Suppressor macrophage (primary cell): ENCODE data around the gene SMIM43.
A peak's percentile ranks its signal among the peaks of the same experiment; 100 is the strongest.

Source experiments
- DNase-seq, 4 experiments: peaks; one replicate each; pipeline ENCODE4 v3.0.0-alpha.2; 2020 to 2022
- total RNA-seq, 17 experiments: gene quantifications; one replicate each; lab custom pipeline; 2026; ENCODE audit warnings: mixed read lengths in 6 of 17, inconsistent platforms in 3 of 17; lab: John Stamatoyannopoulos, UW

Gene SMIM43
- 0 to 1.7 (median 0) reads per million in 17 experiments for total RNA-seq

DNA sequence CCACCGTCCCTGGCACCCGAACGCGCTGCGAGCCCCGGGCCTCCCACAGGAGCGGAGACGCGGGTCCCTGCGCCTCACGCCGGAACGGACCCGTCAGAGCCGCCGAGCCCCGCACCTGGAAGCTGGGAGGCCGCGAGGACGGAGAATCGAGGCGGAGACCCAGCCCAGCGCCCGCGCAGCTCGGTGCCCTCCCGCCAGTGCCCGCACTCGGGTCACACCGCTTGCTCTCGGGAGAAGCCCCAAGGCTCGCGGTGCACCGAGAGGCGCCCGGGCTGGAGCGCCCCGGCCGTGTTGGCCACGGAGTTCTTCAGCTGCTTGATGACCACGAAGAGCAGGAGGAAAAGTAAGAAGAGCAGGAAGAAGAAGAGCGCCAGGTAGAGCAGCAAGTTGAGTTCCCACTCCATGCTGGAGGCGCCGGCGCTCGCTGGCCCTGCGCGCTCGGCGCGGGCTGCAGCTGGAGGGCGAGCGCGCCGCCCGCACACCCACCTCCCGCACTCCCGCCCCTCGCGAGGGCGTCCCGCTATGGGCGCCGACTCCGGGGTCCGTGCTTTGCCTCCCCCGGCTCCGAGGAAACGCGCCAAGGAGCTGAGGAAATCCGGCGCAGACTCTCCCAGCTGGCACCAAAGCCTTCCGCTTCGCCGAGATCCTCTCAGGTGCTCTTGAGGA is at the start of gene SMIM43:
SMIM43 (minus strand) TSS at position 463 of the 666 bp plus-strand sequence; CDS start at position 404, 59 bp downstream.
- DNase-seq: peak in 1 of 4 experiments; percentile 6

DNA sequence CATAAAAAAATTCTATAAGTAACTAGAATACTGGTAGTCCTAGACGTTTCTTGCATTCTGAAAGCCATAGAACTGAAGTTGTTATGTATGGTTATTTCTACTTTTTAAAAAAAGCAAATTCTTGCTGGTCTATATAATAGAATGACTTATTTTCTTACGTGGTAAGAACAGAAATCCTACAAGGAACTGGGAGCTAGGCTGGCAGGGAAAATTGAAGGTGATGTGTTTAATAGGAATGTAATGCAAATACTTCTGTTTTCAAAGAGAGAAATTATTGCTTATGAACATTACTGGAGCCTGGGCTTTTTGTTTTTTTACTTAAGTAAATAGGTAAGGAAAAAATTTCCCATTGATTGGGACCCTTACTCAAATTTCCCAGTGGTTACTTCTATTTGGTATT is 49.8 kb upstream of the SMIM43 start:
- no peak for DNase-seq

GRCh38 chr4:121811122-121811521 is 46.2 kb upstream of the SMIM43 start:
- no peak for DNase-seq

DNA sequence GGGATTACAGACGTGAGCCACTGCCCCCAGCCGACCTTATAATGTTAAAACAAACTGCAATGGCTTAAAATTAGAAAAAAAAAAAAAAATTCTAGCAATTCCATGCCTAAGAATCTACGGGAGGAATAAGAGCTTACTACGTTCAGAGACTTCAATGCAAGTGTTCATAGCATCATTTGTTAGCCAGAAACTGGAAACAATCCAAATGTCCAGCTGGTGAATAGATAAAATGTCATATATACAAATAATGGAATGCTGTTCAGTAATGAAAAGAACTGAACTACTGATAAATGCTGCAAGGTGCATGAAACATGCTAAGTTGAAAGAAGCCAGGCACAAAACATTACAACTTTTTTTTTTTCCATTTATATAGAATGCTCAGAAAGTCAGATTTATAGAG is 41.4 kb upstream of the SMIM43 start:
- no peak for DNase-seq

- DNase-seq: no peak
Observed at GRCh38 chr4:121801715-121802075, 36.7 kb upstream of the SMIM43 start.

DNA sequence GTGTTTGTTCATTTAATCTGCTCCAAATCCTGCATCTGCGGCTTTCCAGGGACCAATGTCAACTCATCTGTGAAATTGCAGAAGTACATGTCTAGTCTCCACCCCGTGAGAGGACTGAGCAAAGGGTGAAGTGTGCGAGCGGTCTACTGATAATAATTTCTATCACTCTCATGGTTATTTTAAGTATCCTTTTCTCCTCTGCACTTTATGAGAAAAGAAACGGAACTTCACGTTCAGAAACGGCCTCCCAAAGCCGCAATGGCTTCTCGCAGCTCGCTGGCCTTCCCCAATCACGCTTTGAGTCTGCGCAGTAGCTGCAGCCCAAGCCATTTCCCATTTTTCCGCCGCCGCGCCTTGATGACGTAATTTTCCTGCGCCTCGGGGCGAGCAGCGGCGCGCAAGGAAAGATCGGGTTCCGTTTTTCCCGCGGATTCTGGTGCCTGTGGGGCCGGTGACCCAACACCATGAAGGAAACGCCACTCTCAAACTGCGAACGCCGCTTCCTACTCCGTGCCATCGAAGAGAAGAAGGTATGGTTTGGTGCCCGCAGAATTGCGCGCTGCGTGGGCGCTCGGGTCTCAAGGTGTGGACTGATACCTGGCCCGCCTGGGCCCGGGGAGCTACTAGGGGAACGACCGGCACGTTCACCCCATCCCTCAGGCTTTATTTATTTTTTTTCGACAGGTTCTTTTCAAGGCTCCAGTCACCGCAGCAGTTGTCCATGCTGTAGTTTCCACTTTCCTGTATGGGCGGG is 36.2 kb upstream of the SMIM43 start, which contains the start of gene EXOSC9:
EXOSC9 (plus strand) TSS at position 363 of the 754 bp plus-strand sequence; CDS start at position 465, 102 bp downstream.
- peak; percentile 97 to 98 (median 98) for DNase-seq

DNA sequence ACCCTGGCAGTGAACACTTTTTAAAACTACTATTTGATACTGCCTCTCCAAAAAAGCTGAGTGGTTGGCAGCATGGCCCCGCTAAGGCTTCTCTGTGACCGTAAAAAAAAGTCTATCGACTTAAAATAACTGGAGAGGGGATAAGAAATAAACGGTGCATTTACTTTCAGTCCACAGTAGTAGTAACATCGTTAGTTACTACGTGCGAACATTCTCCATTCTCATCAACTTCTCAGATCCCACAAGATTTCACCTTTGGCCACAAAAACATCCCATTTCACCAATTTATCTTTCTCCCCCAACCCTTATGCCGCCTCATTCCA is 35.6 kb upstream of the SMIM43 start:
- peak in 1 of 4 experiments; percentile 3 for DNase-seq

GRCh38 chr4:121799867-121800501 is 35.0 kb upstream of the SMIM43 start:
- no peak for DNase-seq

DNA sequence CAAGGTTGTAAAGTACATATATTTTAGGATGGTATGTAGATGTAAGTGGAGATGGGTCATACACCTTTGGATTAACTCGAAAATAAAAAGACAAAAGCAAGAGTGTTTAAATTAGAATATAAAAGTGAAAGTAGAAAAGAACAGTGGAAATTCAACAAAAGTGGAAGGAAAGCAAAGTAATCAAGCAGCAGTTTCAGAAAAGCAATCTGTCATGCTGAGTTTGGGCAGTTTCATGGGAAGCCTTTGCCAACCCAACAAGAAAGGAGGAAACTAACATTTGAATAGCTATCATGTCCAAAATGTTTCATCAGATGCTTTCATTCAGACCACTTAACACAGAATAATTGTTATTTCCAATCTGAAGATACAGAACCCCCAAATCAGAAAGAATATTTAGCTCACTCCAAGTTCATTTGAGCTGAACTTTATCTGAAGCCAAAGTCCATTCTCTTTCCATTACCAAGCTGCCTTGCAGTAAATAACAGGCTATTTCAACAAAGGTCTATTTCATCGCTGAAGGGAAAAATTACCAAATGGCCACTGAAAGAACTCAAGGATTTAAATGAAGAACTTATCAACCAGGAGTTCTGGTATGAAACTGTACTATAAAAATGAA is 34.4 kb upstream of the SMIM43 start:
- DNase-seq: peak; percentile 2 to 17 (median 15)

DNA sequence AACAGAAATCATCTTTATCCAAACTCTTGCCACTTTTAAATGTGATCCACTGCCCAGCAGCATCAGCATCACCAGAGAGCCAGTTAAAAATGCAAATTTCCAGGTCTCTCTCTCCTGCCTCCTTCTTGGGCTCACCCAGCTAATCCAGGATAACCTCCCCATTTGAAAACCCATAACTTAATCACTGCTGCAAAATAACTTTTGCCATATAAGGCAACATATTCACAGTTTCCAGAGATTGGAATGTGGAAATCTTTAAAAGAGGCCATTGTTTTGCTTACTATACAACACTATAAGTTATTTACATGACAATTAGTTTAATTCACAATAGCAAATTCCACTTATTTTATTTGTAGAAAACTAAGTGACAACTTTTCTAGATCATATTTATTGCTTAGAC is 31.3 kb upstream of the SMIM43 start:
- DNase-seq: no peak

GRCh38 chr4:121794505-121795188 is 29.7 kb upstream of the SMIM43 start:
- no peak for DNase-seq

DNA sequence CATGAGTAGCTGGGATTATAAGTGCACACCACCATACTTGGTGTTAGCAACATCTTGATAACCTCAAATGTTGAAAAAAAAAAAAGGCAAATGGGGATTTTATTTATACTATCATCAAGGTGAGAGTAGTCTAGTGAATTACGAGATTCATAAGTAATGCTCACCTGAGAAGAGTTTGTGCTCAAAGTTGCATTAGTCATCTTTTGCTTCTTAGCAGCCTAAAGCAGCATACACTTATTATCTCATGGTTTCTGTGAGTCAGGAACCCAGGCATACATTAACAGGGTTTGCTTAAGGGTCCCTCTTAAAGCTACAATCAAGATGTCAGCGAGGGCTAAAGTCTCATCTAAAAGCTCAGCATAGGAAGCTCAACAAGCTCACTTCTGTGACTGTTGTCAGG is 28.0 kb upstream of the SMIM43 start:
- no peak for DNase-seq

GRCh38 chr4:121791481-121791880 is 26.5 kb upstream of the SMIM43 start:
- DNase-seq: no peak

DNA sequence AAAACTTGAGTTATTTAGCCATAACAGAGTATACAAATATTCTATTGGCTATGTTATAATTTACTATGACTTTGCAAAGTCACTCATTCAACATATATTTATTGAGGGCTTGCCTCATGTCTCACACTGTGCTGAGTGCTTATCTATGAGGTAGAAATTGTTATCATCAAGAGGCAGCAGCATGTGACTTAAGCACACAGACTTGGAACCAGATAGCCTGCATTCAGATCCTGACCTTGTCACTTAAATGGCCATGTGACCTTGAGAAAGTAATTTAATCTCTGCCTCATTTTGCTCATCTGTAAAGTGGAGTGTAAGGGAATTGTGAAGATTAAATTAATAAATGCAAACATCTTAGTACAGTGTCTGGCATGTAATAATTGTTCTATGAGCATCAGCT is 26.0 kb upstream of the SMIM43 start:
- no peak for DNase-seq

DNA sequence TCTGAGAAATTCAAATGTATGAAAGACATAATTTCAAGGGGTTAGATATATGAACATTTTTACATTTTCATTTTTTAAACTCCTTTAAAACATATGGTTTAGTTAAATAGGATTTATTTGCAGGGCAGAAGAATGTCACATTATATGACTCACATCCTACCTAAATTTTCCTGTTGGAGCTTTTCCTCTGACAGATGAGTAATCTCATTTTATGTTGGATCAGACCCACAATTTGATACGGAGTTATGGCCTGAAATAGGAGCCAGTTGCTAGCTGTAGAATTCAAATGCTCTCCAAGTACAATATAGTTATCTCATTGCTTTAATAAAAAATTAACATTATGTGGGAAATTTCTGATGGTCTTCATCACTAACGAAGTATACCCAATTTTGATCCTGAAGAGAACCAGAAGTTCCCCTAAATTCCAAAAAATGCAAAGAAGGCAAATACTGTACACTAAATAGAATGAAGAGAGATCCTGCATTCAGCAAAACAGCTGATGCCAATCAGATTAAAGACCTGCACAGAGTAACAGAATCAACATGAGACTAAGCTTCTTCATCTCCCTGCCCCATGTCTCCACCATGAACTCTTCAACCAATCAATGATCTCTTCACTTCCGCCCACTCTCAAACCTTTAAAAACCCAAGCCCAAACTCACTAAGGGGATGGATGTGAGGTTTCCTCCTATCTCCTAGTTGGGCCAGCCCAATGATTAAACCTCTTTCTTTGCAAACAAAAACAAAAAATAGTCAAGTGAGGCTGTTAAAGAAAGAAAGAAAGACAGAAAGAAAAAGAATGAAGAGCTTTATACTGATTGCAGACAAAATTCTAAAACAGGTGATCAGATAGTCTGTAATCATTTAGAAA is 25.2 kb upstream of the SMIM43 start:
- no peak for DNase-seq

DNA sequence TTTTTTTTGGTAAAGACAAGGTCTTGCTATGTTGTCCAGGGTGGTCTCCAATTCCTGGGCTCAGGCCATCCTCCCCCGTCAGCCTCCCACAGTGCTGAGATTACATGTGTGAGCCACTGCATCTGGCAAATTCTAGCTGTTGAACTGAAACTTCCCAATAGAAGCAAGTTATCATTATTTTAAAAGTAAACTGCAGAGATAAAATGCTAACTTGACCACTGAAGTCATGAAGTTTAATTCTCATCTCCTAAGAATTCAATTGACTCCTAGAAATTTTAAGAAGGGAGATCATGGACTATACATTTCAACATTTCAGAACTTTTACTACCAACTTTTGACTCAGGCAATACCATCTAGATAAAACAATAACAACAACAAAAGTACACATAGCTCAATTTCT is 24.5 kb upstream of the SMIM43 start:
- DNase-seq: no peak

DNA sequence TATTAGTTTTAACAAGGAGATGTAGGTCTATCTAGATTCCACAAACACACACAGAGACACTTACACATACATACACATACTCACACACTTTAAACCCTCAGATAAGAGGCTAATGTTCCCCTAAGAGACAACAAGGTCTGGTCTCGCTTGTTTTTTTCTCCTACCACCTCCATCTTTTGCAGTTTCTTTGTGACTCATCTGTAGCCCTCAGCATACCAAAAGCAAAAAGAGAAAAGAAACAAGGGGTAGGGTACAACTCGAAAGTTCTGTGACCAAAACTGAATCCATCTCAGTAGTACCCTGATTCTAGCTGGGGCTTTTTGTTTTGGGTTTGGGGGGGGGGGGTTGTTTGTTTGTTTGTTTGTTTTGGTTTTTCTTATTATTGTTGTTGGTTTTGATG is 23.9 kb upstream of the SMIM43 start:
- DNase-seq: no peak

- DNase-seq: no peak
Observed at GRCh38 chr4:121786221-121786620, 21.3 kb upstream of the SMIM43 start.

DNA sequence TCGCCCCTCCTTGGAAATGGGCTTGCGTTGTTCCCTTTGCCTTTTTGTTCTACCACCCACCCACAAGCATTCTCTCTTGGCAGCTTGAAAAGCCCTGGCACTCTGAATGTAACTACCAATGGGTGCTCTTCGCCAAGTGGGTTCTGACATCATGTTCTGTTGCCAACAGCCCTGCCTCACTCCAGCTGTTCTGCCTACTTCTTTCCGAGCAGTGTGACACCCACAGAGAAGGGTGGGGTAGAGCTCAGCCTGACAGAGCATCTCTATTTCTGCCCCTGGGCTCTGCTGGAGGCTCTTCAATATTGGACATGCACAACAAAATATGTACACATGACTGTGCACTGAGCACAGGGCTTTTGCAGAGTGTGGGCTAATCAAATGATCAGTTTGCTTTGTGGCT is 20.5 kb upstream of the SMIM43 start:
- DNase-seq: no peak

DNA sequence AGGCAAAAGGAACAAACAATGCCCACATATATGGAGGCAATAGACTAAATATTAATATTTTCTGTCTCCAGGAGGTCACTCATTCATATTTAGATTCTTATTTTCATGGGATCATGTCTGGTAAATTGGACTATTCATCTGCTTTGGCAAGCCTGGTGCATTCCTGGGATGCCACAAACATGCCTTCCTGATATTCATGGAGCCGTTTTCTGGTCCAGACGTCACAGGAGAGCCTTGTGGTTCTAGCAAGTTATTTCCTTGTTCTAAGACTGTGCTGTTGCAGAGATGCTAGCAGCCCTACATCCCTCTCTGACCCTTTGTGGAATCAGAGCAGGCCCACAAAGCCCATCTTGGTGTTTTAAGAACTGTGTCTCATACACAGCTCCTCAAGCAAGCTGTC is 20.0 kb upstream of the SMIM43 start:
- DNase-seq: no peak

- DNase-seq: no peak
Observed at GRCh38 chr4:121784401-121784800, 19.4 kb upstream of the SMIM43 start.

- peak in 1 of 4 experiments; percentile 25 for DNase-seq
Observed at GRCh38 chr4:121783210-121783609, 18.2 kb upstream of the SMIM43 start.
